ENCODE measurements around the gene NT5DC2.

NT5DC2 gene

DNA sequence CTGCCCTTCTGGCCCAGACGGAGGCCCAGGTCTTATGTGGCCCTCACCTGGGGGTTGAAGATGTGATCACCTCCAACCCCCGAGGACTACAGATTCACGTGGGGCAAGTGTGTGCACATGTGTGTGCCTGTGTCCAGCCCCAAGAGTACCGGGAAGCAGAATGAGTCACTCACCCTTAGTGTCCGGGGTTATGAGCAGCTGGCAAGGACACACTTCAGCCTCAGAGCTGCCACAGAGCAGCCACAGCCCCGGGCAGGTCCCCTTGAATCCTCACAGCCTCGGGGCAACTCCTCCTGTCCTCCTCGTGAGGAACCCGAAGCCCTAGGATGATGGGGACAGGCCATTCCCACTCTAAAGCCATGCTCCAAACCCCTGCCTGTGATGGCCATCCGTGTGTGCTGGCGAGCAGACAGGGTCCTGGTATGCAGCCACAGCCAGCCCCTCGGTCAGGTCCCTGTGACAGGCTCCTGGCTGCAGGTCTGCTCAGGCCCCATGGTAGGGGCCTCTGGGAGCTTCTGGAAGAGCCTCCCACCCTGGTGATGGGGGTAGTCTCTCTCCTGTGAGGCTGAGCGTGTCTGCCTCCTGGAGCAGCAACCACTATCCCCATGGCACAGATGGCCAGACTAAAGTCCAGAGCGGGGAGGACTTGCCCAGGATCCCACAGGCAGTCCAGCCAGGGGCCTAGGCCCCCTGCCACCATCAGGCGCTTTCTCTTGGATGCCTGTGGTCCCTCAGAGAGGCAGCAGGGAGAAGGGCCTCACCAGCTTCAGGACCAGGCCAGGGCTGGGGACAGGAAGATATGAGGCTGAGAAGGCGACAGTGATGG is 37.7 kb downstream of the NT5DC2 start:
- H2AFZ ChIP-seq (ENCODE audit: low read depth, low read length), result no peak overlapping the region
- no peaks in the 10 kb centered on the region for H3K4me1 ChIP-seq (ENCODE audit: insufficient read depth, low read length)
- no peak overlapping the region for H3K4me2 ChIP-seq (ENCODE audit: insufficient read depth, low read length)
- no peak overlapping the region for H3K4me3 ChIP-seq (ENCODE audit: low read depth in 1 of 2, low read length in 2 of 2)
- ATAC-seq (ENCODE audit: insufficient read depth, low read depth), result no peak
- peaks cover 9% of the 10 kb centered on the region for H4K20me1 ChIP-seq (ENCODE audit: insufficient read depth, low read length)
- H3K27ac ChIP-seq (ENCODE audit: low read length), result no peak overlapping the region
- H3K27me3 ChIP-seq (ENCODE audit: insufficient read depth, low read length, poor library complexity), result no peaks in the 10 kb centered on the region
- no peaks in the 10 kb centered on the region for H3K79me2 ChIP-seq (ENCODE audit: insufficient read depth, low read length)
- no peaks in the 10 kb centered on the region for H3K9me3 ChIP-seq (ENCODE audit: insufficient read depth, low read length, severe bottlenecking)
- peaks cover 26% of the 10 kb centered on the region for H3K36me3 ChIP-seq (ENCODE audit: insufficient read depth, low read length)
- DNase-seq, result no peak
- H3K9ac ChIP-seq (ENCODE audit: low read depth, low read length), result no peak overlapping the region
- TF ChIP-seq, protein P1, sequence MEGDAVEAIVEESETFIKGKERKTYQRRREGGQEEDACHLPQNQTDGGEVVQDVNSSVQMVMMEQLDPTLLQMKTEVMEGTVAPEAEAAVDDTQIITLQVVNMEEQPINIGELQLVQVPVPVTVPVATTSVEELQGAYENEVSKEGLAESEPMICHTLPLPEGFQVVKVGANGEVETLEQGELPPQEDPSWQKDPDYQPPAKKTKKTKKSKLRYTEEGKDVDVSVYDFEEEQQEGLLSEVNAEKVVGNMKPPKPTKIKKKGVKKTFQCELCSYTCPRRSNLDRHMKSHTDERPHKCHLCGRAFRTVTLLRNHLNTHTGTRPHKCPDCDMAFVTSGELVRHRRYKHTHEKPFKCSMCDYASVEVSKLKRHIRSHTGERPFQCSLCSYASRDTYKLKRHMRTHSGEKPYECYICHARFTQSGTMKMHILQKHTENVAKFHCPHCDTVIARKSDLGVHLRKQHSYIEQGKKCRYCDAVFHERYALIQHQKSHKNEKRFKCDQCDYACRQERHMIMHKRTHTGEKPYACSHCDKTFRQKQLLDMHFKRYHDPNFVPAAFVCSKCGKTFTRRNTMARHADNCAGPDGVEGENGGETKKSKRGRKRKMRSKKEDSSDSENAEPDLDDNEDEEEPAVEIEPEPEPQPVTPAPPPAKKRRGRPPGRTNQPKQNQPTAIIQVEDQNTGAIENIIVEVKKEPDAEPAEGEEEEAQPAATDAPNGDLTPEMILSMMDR (IDR thresholded peaks at IDR 0.05; ENCODE audit: borderline replicate concordance, extremely low read depth, low read length, poor library complexity, severe bottlenecking), result no peak

DNA sequence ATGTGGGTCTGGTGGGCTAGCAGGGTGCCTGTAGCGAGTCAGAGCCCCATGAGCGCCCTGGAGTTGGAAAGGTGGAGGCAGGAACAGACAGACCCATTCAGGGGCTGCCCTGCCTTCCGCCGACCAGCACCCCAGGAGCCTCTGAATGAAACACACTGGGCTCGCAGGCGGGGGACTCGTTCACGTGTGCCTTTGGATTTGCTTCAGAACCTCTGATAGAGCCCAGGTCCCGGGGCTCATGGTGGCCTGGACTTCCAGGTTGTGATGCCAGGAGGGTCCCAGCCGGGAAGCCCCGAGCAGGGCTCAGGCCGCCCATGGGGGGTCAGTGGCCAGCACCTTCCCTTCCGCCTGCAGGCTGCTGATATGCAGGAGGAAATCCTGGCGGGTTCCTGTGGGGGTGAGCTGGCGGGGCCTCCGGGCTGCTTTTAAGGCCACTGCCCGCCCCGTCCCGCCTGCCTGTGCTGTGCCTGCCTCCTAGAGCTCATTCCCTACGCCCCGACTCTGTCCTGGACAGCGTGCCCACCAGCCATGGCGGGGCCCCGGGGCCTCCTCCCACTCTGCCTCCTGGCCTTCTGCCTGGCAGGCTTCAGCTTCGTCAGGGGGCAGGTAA is 38.7 kb downstream of the NT5DC2 start, which contains the start of gene STAB1:
Gene STAB1, plus strand, starts transcription at position 453 of the 610 bp plus-strand sequence. Its CDS starts 76 bp downstream, at position 529.
- Histone ChIP-seq H3K27ac (ENCODE audit: low read length) (no peak within 1 kb of the TSS), H3K4me3 (ENCODE audit: low read depth in 1 of 2, low read length in 2 of 2) (no peak within 1 kb of the TSS), H3K4me2 (ENCODE audit: insufficient read depth, low read length) (no peak within 1 kb of the TSS), H3K4me1 (ENCODE audit: insufficient read depth, low read length) (no peaks in the 10 kb centered on the region), H3K9me3 (ENCODE audit: insufficient read depth, low read length, severe bottlenecking) (no peaks in the 10 kb centered on the region), H4K20me1 (ENCODE audit: insufficient read depth, low read length) (peaks cover 9% of the 10 kb centered on the region), H3K9ac (ENCODE audit: low read depth, low read length) (no peak within 1 kb of the TSS), H3K36me3 (ENCODE audit: insufficient read depth, low read length) (peaks cover 36% of the 10 kb centered on the region), H3K27me3 (ENCODE audit: insufficient read depth, low read length, poor library complexity) (no peaks in the 10 kb centered on the region), H3K79me2 (ENCODE audit: insufficient read depth, low read length) (no peaks in the 10 kb centered on the region), H2AFZ (ENCODE audit: low read depth, low read length) (no peak within 1 kb of the TSS)
- TF ChIP-seq EZH2 (IDR thresholded peaks at IDR 0.05; ENCODE audit: borderline replicate concordance, low read depth, low read length, severe bottlenecking), result no peak
- TF ChIP-seq, protein P1 (IDR thresholded peaks at IDR 0.05; ENCODE audit: borderline replicate concordance, extremely low read depth, low read length, poor library complexity, severe bottlenecking), result no peak
- DNase-seq (no peak), ATAC-seq (ENCODE audit: insufficient read depth, low read depth) (0 out of 3 replicates have a peak, but pooled peaks have one; percentile 11)

DNA sequence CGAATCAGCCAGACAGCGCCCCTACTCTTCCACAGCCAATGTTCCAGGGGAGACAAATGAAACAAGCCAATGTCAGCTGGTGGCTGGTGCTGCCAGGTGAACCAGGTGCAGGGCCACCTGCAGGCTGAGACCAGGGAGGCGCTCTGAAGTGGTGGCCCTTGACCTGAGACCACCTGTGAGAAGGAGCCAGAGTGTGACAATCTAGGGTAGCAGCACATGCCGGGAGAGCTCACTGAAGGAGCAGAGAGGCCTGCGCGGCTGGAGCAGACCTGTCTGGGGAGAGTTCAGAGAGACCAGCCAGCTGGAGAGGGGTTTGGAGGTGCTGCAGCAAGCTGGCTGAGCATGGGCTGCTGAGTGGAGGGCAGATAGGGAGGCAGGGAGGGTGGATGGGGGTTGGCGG is 39.2 kb downstream of the NT5DC2 start:
- no peak for TF ChIP-seq EZH2 (IDR thresholded peaks at IDR 0.05; ENCODE audit: borderline replicate concordance, low read depth, low read length, severe bottlenecking)
- TF ChIP-seq, protein P1 (IDR thresholded peaks at IDR 0.05; ENCODE audit: borderline replicate concordance, extremely low read depth, low read length, poor library complexity, severe bottlenecking), result no peak

More for the DNA sequence above, 39.2 kb downstream of the NT5DC2 start:
- no peaks in the 10 kb centered on the region for H3K9me3 ChIP-seq (ENCODE audit: insufficient read depth, low read length, severe bottlenecking)
- peaks cover 12% of the 10 kb centered on the region for H4K20me1 ChIP-seq (ENCODE audit: insufficient read depth, low read length)
- ATAC-seq (ENCODE audit: insufficient read depth, low read depth), result 0 out of 3 replicates have a peak, but pooled peaks have one; percentile 12
- no peak overlapping the region for H3K4me3 ChIP-seq (ENCODE audit: low read depth in 1 of 2, low read length in 2 of 2)
- H3K27me3 ChIP-seq (ENCODE audit: insufficient read depth, low read length, poor library complexity), result no peaks in the 10 kb centered on the region
- H2AFZ ChIP-seq (ENCODE audit: low read depth, low read length), result no peak overlapping the region
- H3K4me1 ChIP-seq (ENCODE audit: insufficient read depth, low read length), result no peaks in the 10 kb centered on the region
- DNase-seq, result no peak
- no peak overlapping the region for H3K9ac ChIP-seq (ENCODE audit: low read depth, low read length)
- no peak overlapping the region for H3K4me2 ChIP-seq (ENCODE audit: insufficient read depth, low read length)
- H3K79me2 ChIP-seq (ENCODE audit: insufficient read depth, low read length), result no peaks in the 10 kb centered on the region
- H3K27ac ChIP-seq (ENCODE audit: low read length), result no peak overlapping the region
- H3K36me3 ChIP-seq (ENCODE audit: insufficient read depth, low read length), result peaks cover 42% of the 10 kb centered on the region
